Osteocyte (in vitro differentiated cells): ENCODE measurements around the gene TTC36. TPM values are rescaled to one million over a fixed set of nuclear protein-coding genes. Genes with fewer than 3 reads are reported as not detected.

Experiments used
- DNase-seq: peaks from one replicate; pipeline ENCODE4 v3.0.0; 2021; ENCODE audit warnings: mixed read lengths; ENCODE audit not compliant: unreplicated experiment; ENCODE audit errors: extremely low spot score
- H3K27ac Mint-ChIP-seq: one replicate; pipeline ENCODE4 v1.8.0; 2021; ENCODE audit warnings: mild to moderate bottlenecking, mixed read lengths; ENCODE audit not compliant: unreplicated experiment
- H3K27me3 Mint-ChIP-seq: one replicate; pipeline ENCODE4 v1.8.0; 2021; ENCODE audit warnings: mixed read lengths; ENCODE audit not compliant: unreplicated experiment
- H3K36me3 Mint-ChIP-seq: one replicate; pipeline ENCODE4 v1.8.0; 2021; ENCODE audit warnings: mixed read lengths; ENCODE audit not compliant: unreplicated experiment
- H3K4me1 Mint-ChIP-seq: one replicate; pipeline ENCODE4 v1.8.0; 2021; ENCODE audit warnings: mixed read lengths; ENCODE audit not compliant: unreplicated experiment
- H3K4me3 Mint-ChIP-seq: one replicate; pipeline ENCODE4 v1.8.0; 2021; ENCODE audit warnings: mild to moderate bottlenecking, moderate library complexity, mixed read lengths; ENCODE audit not compliant: unreplicated experiment
- H3K9me3 Mint-ChIP-seq: one replicate; pipeline ENCODE4 v1.8.0; 2021; ENCODE audit warnings: mixed read lengths; ENCODE audit not compliant: unreplicated experiment
- CTCF ChIP-seq: fragments of 200-600 bp; sonication (generic); IDR thresholded peaks from 2 replicates; pipeline ENCODE4 v1.5.0; 2021; ENCODE audit warnings: antibody characterized with exemption, mild to moderate bottlenecking, moderate library complexity
- total RNA-seq: library from RNA; stranded (reverse); gene quantifications from 2 replicates; pipeline ENCODE4 v1.2.1, GENCODE V29; 2021

The TTC36 gene
- total RNA-seq, 1 donor from 2014 or later: 1.2 TPM

GRCh38 chr11:118530683-118531596, 3.7 kb downstream of the TTC36 start, which contains the start of gene TMEM25:
Gene TMEM25 (plus strand): TSS chr11:118531192. CDS start chr11:118531802, 610 bp downstream.
- DNase-seq: peak; percentile 87
- H3K36me3 Mint-ChIP-seq: peaks cover 7% of the 10 kb centered on the region
- H3K27me3 Mint-ChIP-seq: no peaks in the 10 kb centered on the region
- TF ChIP-seq CTCF: no peak
- peaks cover 22% of the 10 kb centered on the region for H3K4me1 Mint-ChIP-seq
- no peaks in the 10 kb centered on the region for H3K9me3 Mint-ChIP-seq
- peak within 1 kb of the TSS; percentile 60 for H3K27ac Mint-ChIP-seq
- H3K4me3 Mint-ChIP-seq: peak within 1 kb of the TSS; percentile 90

GRCh38 chr11:118531597-118532084, 4.4 kb downstream of the TTC36 start:
- Mint-ChIP-seq H3K4me1 (peaks cover 22% of the 10 kb centered on the region), H3K9me3 (no peaks in the 10 kb centered on the region), H3K4me3 (peak overlapping the region; percentile 90), H3K27me3 (no peaks in the 10 kb centered on the region), H3K36me3 (peaks cover 5% of the 10 kb centered on the region), H3K27ac (peak overlapping the region; percentile 60)
- DNase-seq: no peak
- TF ChIP-seq CTCF: no peak

- Mint-ChIP-seq H3K27me3 (no peaks in the 10 kb centered on the region), H3K4me1 (peaks cover 22% of the 10 kb centered on the region), H3K9me3 (no peaks in the 10 kb centered on the region), H3K4me3 (peak overlapping the region; percentile 90), H3K36me3 (peaks cover 3% of the 10 kb centered on the region), H3K27ac (peak overlapping the region; percentile 60)
- no peak for DNase-seq
- TF ChIP-seq CTCF: no peak
Observed at GRCh38 chr11:118532091-118532490, 4.8 kb downstream of the TTC36 start.

GRCh38 chr11:118532852-118533768, 5.8 kb downstream of the TTC36 start:
- H3K27ac Mint-ChIP-seq: no peak overlapping the region
- H3K4me1 Mint-ChIP-seq: peaks cover 22% of the 10 kb centered on the region
- no peaks in the 10 kb centered on the region for H3K27me3 Mint-ChIP-seq
- no peaks in the 10 kb centered on the region for H3K9me3 Mint-ChIP-seq
- peaks cover 2% of the 10 kb centered on the region for H3K36me3 Mint-ChIP-seq
- no peak overlapping the region for H3K4me3 Mint-ChIP-seq
- no peak for TF ChIP-seq CTCF
- no peak for DNase-seq
